Glomerular visceral epithelial cell (primary cell): ENCODE measurements around the gene INPP5A.

ENCODE experiments used
- DNase-seq: peaks from one replicate; pipeline ENCODE4 v3.0.0-alpha.2; 2016; ENCODE audit errors: extremely low spot score

INPP5A gene

GRCh38 chr10:132802048-132802447, 264.5 kb downstream of the INPP5A start:
- DNase-seq: no peak

GRCh38 chr10:132802694-132803320, 265.2 kb downstream of the INPP5A start:
- no peak for DNase-seq

DNA sequence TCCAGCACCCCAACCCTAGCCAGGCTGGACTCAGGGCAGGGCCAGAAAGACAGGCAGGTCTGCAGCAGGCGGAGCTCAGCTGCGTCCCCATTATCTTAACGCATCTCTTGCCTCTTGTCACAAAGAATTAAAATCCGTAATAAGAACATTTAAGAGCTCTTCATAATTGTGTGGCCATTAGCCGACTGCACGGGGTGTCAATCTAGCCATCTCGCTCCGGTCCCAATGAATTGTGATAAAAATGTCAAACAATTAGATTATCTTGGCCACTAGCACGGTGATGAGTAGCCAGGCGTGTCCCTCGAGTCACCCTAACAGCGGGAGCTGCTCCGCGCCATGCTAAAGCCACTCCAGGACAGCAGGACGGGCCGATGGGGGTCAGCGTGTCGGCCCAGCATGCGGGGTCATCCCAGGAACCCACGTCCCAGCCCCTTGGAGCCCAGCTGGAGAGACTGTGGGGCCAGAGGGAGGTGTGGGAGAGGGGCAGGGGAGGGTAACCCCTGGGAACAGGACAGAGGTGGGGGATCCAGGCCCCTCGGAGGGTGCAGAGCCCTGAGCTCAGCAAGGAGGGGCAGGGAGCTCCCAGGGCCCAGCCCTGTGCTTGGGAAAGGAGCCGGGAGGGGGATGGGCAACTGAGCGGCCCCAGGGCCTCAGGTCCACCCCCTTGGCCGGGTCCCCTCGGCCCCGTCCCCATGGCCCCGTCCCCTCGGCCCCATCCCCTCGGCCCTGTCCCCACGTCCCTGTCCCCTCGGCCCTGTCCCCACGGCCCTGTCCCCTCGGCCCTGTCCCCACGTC, 266.0 kb downstream of the INPP5A start:
- DNase-seq: no peak

DNA sequence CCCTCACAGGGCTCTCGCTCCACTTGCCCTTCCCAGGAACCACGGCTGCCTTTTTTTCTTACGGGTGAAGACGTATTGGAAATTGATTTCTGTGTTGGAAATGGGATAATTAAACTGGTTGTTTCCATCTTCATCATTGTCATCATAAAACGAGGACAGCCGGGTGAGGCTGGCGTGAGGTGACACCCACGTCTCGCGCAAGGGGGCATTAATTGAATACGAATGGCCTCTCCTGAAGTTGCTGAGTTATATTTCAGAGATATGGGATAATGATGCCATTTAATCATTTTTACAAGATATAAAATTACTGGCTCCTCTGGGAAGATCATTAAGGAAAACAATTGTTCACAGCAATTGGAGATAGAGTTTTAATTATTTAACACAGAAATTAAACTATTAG, 266.7 kb downstream of the INPP5A start:
- DNase-seq: no peak

DNA sequence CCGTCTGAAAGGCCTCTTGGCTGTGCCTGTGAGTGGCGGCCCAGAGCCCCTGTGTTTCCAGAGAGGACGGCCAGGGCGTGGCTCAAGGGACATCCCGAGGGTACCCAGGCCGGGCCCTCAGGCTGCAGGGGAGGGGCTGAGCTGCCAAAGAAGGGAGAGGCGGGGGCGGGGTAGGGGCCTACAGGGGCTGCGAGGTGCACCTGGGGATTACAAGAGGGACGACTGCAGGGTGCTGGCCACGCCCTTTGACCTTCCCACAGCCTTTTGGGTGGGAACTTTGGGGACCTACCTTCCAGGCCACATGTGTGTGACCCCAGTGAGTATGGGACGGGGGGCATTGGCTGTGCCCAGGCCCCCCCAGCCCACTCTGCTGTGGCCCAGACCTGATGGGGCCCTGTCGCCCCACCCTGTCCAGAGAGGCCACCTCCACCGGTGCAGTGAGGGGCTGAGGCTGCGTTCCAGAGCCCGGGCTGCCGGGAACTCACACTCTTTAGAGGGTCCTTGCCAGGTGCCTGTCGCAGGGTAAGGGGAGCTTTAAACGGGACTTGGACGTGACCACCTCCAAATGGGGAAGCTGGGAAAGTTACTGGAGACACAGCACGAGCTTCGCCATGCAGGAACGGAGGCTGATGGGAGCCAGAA, 267.3 kb downstream of the INPP5A start:
- DNase-seq: no peak

DNA sequence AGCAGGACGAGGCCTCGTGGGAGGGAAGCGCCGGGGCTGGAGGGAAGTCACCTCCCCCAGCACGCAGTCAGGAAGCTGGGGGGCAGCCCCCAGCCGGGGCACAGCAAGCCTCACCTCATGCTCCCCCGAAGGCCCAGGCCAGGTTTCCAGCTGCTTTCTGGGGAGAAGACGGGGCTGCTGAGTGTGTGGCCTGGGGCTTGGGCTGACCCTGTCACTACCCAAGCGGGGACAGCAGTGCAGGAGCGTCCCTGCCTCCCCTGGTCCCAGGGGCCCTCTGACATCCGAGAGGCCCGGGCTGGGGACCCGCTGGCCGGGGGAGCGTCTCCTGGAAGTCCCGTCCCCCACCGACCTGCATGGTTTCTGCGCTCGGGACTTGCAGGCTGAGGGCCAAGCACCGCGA, 268.0 kb downstream of the INPP5A start:
- no peak for DNase-seq

GRCh38 chr10:132806110-132806509, 268.5 kb downstream of the INPP5A start:
- no peak for DNase-seq

- DNase-seq: no peak
These were observed 269.0 kb downstream of the INPP5A start for GRCh38 chr10:132806561-132807003.

GRCh38 chr10:132807621-132808049, 270.0 kb downstream of the INPP5A start:
- DNase-seq: no peak

DNA sequence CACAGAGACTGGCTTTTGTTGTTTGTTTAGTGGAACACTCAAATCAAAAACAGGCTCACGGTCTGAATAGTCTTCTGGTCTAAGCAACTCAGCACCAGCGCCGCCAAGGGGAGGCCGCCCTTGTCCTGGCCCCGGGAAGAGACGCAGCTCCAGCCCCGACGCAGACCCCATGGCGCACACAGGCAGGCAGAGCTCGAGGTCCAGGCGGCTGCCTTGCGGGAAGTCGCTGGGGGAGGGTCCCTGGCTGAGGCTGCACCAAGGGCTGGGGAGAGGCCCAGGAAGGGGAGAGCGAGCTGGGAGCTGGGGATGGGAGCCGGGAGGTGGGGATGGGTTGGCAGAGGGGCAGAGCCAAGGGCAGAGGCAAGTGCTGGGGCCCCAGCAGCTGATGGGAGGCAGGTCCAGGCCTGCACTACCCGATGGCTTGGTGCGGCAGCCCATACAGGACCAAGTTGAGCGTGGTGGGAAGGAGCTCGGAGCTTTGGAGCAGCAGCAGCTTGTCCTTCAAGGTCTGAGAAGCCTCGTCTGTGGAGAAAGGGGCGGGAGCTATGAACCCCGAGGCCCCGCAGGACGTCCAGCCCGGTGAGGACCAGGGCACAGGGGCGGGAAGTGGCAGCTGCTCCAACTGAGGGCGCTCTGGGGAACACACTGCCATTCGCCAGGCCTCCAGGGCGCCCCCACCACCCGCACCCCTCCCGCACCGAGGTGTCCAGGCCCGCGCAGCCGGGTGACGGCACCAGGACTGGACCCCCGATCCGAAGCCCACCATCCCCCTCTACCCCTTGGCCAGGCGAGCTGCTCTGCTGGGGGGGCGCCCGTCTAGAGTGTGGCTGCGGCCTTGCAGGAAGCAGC, 271.0 kb downstream of the INPP5A start:
- no peak for DNase-seq

GRCh38 chr10:132809232-132810140, 271.9 kb downstream of the INPP5A start:
- DNase-seq: no peak

DNA sequence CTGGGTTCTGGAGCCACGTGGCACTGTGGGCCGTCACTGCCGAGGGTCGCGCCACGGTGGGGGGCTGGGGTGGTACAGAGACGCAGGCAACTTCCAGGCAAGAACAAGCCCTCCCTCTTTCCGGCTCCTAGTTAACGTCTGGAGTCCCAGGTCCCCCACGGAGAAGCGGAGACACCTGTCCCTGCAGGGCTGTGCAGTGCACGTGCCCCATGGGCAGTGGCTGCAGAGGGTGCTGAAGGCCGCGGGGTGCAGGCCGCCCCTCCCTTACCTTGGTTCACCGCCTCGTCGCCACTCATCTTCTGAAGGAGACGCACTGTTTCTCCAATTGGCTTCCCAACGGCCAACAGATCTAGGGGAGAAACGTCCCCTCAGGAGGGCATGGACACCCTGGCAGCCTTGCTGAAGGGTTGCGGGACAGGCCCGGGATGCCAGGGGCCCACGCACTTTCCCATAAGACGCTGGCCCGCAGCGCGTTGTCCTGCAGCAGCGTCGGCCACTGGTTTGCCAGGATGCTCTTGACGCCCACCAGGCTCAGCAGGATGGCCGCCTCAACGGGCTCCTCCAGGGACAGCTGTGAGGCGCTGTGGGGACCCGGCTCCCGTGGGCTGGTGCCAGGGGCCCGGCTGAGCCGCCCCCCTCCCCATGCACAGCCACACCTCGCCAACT, 272.7 kb downstream of the INPP5A start:
- DNase-seq: no peak

DNA sequence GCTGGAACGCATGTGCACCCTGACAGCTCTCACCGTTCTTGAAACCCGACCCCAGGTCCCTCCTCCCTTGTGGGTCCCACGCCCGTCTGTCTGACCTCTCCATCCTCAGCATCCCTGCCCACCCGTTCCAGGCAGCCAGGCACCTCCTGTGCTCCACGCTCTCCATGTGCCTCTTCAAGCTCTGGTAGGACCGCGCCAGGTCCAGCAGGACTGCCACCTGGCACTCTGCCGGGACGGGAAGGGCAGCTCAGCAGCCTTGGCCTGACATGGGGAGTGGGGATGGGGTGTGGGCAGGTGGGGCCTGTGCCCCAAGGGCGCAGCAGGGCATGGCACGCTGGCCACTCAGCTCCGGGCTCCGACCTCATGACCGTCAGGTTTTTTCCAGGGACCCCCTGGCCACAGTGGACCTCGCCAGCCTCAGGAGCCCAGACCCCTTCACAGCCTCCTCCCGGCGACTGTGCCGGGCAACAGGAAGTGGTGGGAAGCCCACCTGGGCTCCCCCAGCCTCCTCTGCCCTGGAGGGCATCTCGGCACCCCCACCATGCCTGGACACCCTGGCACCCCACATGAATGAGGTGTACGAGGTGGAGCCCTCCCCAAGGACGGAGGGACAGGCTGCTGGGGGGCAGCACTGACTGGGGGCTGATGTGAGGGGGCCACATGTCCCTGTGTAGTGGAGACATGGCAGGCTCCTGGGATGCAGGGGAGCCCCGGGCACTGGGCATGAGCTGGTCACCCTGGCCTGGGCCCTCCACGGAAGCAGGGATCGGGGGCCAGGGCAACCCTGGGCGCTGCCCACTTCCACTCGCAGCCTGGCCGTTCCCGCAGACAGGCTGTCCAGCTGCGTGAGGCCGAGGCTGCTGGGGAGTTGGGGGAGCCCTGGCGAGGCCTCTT, 273.5 kb downstream of the INPP5A start:
- DNase-seq: no peak

GRCh38 chr10:132811891-132812481, 274.4 kb downstream of the INPP5A start:
- DNase-seq: no peak

GRCh38 chr10:132812520-132812919, 274.9 kb downstream of the INPP5A start:
- DNase-seq: no peak

DNA sequence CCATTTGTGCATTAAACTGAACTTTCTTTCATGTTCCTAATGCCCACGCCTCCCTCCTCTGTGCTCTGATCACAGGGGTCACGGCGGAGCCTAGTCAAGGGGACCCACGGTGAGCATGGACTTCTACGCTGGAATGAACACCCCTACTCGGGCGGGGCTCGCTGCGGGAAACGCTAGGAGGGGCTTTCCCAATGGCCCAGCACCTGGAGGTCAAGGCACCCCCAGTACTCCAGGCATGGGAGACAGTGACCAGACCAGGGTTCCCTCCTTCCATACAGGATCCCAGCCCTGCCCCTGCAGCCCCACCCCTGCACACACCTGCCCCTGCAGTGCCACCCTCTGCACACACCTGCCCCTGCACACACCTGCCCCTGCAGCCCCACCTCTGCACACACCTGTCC, 275.4 kb downstream of the INPP5A start:
- DNase-seq: no peak

- DNase-seq: no peak
These were observed 276.2 kb downstream of the INPP5A start for GRCh38 chr10:132813560-132814468.

- no peak for DNase-seq
These were observed 276.9 kb downstream of the INPP5A start for GRCh38 chr10:132814469-132814856.
